ENCODE data around the gene F10.

GRCh38 chr13:113110048-113110851 lies 12.3 kb upstream of the F10 start:
- TF ChIP-seq CTCF (IDR thresholded peaks at IDR 0.05; ENCODE audit: insufficient read depth, low read length, poor library complexity, severe bottlenecking) (no peak), EZH2phosphoT487 (conservative IDR thresholded peaks at IDR 0.05; ENCODE audit: low read length) (no peak)
